Spleen (tissue), 7 donors: ENCODE measurements around the gene RANBP3.

Experiments
- POLR2AphosphoS5 ChIP-seq, 3 donors: sonication (generic); formaldehyde crosslinking; IDR thresholded peaks; one replicate each; pipeline ENCODE4 v1.5.1; 2017; ENCODE audit warnings: antibody characterized with exemption in 3 of 3
- TF ChIP-seq, protein P1 (sequence below), 11 experiments: fragments of 200-600 bp in 7 of 11; fragments of 450-650 bp in 4 of 11; sonication (generic) in 4 of 11; IDR thresholded peaks in 8 of 11; conservative IDR thresholded peaks in 3 of 11; 1 replicate in 7 of 11; 2 replicates in 4 of 11; pipeline versions ENCODE4 v1.4.0 to v1.8.0; 2016 to 2021; ENCODE audit warnings: antibody characterized with exemption in 11 of 11, inconsistent platforms in 4 of 11, mild to moderate bottlenecking in 1 of 11
- donor health status: DM: no; HTN: no; CAD: no; lungs with moderate emphysema.
- donor health status: DM: no; HTN: no; CAD: no.
- donor health status: DM: no; HTN: no; CAD: no.

DNA sequence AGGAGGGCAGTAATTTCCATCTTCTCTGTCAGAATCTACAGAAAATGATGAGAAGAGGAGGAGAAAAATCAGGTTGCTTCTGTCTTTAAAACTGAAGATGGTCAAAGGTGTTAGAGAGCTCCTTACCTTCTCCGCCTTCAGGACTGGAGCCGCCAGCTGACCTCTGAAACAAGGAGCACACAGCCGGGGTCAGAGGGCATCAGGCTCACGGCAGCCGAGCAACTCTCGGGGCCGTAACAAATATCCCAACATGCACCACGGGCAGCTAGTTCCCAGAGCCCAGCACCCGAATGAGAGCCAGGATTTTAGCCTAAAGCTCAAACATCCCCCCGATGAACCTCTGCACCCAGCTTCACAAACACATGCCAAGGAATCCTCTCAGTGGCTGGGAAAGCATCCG lies 36.3 kb downstream of the RANBP3 start:
- no peak for TF ChIP-seq POLR2AphosphoS5 (IDR thresholded peaks at IDR 0.05)
- TF ChIP-seq, protein P1, sequence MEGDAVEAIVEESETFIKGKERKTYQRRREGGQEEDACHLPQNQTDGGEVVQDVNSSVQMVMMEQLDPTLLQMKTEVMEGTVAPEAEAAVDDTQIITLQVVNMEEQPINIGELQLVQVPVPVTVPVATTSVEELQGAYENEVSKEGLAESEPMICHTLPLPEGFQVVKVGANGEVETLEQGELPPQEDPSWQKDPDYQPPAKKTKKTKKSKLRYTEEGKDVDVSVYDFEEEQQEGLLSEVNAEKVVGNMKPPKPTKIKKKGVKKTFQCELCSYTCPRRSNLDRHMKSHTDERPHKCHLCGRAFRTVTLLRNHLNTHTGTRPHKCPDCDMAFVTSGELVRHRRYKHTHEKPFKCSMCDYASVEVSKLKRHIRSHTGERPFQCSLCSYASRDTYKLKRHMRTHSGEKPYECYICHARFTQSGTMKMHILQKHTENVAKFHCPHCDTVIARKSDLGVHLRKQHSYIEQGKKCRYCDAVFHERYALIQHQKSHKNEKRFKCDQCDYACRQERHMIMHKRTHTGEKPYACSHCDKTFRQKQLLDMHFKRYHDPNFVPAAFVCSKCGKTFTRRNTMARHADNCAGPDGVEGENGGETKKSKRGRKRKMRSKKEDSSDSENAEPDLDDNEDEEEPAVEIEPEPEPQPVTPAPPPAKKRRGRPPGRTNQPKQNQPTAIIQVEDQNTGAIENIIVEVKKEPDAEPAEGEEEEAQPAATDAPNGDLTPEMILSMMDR (IDR thresholded peaks at IDR 0.05 in 8 of 11, conservative IDR thresholded peaks at IDR 0.05 in 3 of 11): no peak
